Loucy (cell line): ENCODE measurements around the gene LOXHD1.

Experiments used
- H2AFZ ChIP-seq: fragments of 200-600 bp; sonication (generic); 2 replicates; pipeline ENCODE4 v1.6.0; 2016; ENCODE audit warnings: antibody characterized with exemption, mild to moderate bottlenecking, low read length, moderate library complexity
- H3F3A ChIP-seq: fragments of 200-600 bp; 2 replicates; pipeline ENCODE4 v1.6.0; 2016; ENCODE audit warnings: antibody characterized with exemption, low read depth, mild to moderate bottlenecking
- H3K27me3 ChIP-seq: fragments of 200-600 bp; sonication (generic); 2 replicates; pipeline ENCODE4 v1.6.1; 2014; ENCODE audit warnings: low read length, mild to moderate bottlenecking; ENCODE audit not compliant: insufficient read depth, poor library complexity, severe bottlenecking
- H3K36me3 ChIP-seq: fragments of 200-600 bp; sonication (generic); 2 replicates; pipeline ENCODE4 v1.6.1; 2016; ENCODE audit warnings: low read length; ENCODE audit not compliant: insufficient read depth
- H3K4me1 ChIP-seq: fragments of 200-600 bp; sonication (generic); 2 replicates; pipeline ENCODE4 v1.5.1; 2014; ENCODE audit warnings: low read length, mild to moderate bottlenecking; ENCODE audit not compliant: insufficient read depth, poor library complexity, severe bottlenecking
- H3K4me2 ChIP-seq: fragments of 200-600 bp; sonication (generic); 2 replicates; pipeline ENCODE4 v1.6.0; 2014; ENCODE audit warnings: antibody characterized with exemption, low read length, low read depth, mild to moderate bottlenecking; ENCODE audit not compliant: poor library complexity, severe bottlenecking
- H3K4me3 ChIP-seq: fragments of 200-600 bp; sonication (generic); 2 replicates; pipeline ENCODE4 v1.5.1; 2014; ENCODE audit warnings: low read length, mild to moderate bottlenecking, mixed read lengths; ENCODE audit not compliant: poor library complexity, severe bottlenecking
- H3K79me2 ChIP-seq: fragments of 200-600 bp; sonication (generic); 2 replicates; pipeline ENCODE4 v1.6.1; 2014; ENCODE audit warnings: low read length; ENCODE audit not compliant: insufficient read depth
- H3K9ac ChIP-seq: fragments of 200-600 bp; sonication (generic); 2 replicates; pipeline ENCODE4 v1.6.0; 2014; ENCODE audit warnings: mild to moderate bottlenecking, low read depth, low read length, moderate library complexity; ENCODE audit not compliant: poor library complexity, severe bottlenecking
- H3K9me2 ChIP-seq: fragments of 200-600 bp; sonication (generic); replicated peaks from 2 replicates; pipeline ENCODE4 v1.6.1; 2016; ENCODE audit warnings: low read depth, low read length, mixed read lengths
- H3K9me3 ChIP-seq: fragments of 200-600 bp; sonication (generic); 2 replicates; pipeline ENCODE4 v1.6.1; 2014; ENCODE audit warnings: mild to moderate bottlenecking, antibody characterized with exemption, low read length, low read depth; ENCODE audit not compliant: insufficient read depth
- H4K20me1 ChIP-seq: fragments of 200-600 bp; sonication (generic); 2 replicates; pipeline ENCODE4 v1.6.0; 2014; ENCODE audit warnings: antibody characterized with exemption, low read length, mild to moderate bottlenecking; ENCODE audit not compliant: insufficient read depth, poor library complexity, severe bottlenecking
- EZH2phosphoT487 ChIP-seq: fragments of 200-600 bp; IDR thresholded peaks from 2 replicates; pipeline ENCODE4 v1.6.1; 2018; ENCODE audit warnings: antibody characterized with exemption, mild to moderate bottlenecking, moderate library complexity, borderline replicate concordance
- TF ChIP-seq, protein P1 (sequence below): fragments of 200-600 bp; sonication (generic); conservative IDR thresholded peaks from 2 replicates; pipeline ENCODE4 v1.5.1; 2014; ENCODE audit warnings: mild to moderate bottlenecking, antibody characterized with exemption, low read length

Gene LOXHD1

DNA sequence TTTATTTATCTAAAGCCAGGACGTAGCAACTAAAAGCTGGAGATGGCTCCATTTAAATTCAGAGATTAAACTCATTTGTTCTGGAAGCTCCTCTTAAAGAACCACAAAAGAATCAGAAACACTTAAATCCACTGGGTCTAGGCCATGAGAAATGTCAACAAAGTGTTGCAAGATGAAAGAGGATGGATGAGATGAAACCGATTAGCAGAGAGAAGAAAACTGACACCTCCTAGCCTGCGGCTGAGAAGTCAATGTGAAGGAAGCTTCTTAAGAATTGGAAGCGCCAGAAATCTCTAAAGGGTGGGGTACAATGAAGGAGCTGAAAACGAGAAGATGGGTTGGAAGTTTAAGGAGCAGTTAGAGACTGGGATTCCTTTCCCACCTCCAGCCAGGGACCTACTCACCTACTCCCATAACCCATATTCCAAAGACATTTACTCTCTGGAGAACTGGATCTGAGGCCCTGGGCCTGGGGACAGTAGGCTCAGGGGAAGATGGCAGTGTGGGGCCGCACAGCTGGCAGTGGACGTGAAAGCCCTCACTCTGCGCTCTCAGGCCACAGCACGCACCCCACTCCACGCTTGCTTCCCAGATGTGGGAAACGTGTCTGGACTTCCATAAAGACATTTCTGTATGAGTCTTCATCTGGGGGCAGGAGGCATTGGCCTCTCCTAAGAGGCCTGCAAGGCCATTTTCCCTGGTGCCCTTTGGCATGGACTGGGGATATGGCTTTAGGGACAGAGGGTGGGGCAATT, 188.4 kb downstream of the LOXHD1 start:
- Histone ChIP-seq H3K4me3 (no peak overlapping the region), H3K27me3 (no peaks in the 10 kb centered on the region), H3K79me2 (no peaks in the 10 kb centered on the region), H3K9me3 (no peaks in the 10 kb centered on the region), H3K9ac (no peak overlapping the region), H3K9me2 (no peaks in the 10 kb centered on the region), H2AFZ (no peak overlapping the region), H3K4me2 (no peak overlapping the region), H3F3A (no peaks in the 10 kb centered on the region), H4K20me1 (no peaks in the 10 kb centered on the region), H3K4me1 (no peaks in the 10 kb centered on the region), H3K36me3 (no peaks in the 10 kb centered on the region)
- no peak for TF ChIP-seq EZH2phosphoT487
- TF ChIP-seq, protein P1, sequence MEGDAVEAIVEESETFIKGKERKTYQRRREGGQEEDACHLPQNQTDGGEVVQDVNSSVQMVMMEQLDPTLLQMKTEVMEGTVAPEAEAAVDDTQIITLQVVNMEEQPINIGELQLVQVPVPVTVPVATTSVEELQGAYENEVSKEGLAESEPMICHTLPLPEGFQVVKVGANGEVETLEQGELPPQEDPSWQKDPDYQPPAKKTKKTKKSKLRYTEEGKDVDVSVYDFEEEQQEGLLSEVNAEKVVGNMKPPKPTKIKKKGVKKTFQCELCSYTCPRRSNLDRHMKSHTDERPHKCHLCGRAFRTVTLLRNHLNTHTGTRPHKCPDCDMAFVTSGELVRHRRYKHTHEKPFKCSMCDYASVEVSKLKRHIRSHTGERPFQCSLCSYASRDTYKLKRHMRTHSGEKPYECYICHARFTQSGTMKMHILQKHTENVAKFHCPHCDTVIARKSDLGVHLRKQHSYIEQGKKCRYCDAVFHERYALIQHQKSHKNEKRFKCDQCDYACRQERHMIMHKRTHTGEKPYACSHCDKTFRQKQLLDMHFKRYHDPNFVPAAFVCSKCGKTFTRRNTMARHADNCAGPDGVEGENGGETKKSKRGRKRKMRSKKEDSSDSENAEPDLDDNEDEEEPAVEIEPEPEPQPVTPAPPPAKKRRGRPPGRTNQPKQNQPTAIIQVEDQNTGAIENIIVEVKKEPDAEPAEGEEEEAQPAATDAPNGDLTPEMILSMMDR = no peak

DNA sequence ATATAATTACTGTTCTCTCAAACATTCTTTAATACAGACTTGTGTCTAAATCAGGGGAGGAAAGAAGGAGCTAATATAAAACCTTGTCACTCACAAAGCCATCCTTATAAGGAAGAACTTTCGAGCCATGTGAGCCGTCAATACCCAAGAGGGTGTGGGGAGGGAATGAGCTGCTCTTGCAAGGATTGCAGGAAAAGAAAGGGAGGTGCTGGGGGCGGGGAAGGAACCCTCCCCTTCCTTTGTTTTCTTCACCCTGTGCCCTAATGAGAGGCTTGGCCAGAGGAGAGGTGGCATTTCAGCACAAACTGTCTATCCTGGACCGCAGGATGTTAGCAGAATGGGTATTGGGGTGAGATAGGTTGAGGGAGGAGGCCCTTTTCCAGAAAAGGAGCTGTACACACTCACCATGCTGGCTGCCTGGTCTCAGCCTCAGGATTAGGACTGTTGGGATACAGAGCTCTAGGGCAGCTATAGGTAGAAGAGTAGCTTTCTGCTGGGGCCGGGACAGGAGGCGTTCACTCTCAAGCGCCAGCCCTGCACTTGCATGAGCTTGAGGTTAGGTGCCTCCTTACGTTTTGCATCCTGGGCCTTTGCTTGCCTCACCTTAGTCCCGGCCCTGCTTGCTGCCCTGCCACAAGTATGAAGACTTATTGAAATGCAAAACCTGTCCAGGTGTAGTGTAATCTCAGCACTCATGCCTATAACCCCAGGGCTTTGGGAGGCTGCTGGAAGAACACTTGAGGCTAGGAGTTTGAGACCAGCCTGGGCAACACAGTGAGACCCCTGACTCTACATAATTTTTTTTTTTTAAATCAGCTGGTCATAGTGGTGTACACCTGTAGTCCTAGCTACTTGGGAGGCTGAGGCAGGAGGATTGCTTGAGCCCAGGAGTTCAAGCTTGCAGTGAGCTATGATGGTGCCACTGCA, 190.5 kb downstream of the LOXHD1 start:
- Histone ChIP-seq H3F3A (no peaks in the 10 kb centered on the region), H4K20me1 (no peaks in the 10 kb centered on the region), H3K4me3 (no peak overlapping the region), H3K4me1 (no peaks in the 10 kb centered on the region), H2AFZ (no peak overlapping the region), H3K27me3 (no peaks in the 10 kb centered on the region), H3K4me2 (no peak overlapping the region), H3K79me2 (no peaks in the 10 kb centered on the region), H3K9me3 (no peaks in the 10 kb centered on the region), H3K36me3 (no peaks in the 10 kb centered on the region), H3K9me2 (no peaks in the 10 kb centered on the region), H3K9ac (no peak overlapping the region)
- no peak for TF ChIP-seq EZH2phosphoT487
- TF ChIP-seq, protein P1 = no peak

DNA sequence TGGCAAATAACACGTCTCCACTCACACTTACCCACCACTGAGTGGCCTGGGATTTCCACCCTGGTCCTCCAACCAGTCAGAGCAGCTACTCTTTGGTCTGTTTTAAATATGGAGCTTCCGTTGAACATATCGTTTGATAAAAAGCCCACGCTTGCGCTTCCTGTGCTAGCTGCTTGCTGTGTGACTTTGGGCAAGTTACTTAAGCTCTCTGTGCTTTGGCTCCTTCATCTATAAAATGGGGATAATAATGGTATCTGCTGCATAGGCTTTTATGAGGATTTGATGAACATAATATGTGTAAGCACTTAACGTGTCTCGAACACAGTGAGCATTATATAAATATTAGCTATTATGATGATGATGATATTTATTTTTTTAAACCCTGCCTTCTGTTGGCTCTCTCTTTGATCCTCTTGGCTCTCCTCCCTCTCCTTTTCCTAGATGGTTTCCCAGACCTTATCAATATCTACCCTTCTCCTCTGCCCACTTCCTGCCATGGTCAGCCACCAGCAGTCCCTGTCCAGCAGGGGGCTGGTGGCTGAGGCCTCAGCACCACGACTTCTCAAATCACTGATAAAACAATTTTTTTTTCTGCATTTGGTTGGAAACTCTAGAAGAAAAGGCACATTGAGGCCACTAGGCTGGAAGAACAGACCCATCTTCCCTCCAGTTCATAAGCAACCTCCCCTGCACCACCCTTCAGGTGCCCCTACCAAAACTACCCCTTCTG, 191.9 kb downstream of the LOXHD1 start:
- Histone ChIP-seq H3K36me3 (no peaks in the 10 kb centered on the region), H2AFZ (no peak overlapping the region), H3F3A (no peaks in the 10 kb centered on the region), H3K4me3 (no peak overlapping the region), H3K79me2 (no peaks in the 10 kb centered on the region), H3K4me2 (no peak overlapping the region), H3K27me3 (no peaks in the 10 kb centered on the region), H3K9me2 (no peaks in the 10 kb centered on the region), H3K9ac (no peak overlapping the region), H3K4me1 (no peaks in the 10 kb centered on the region), H4K20me1 (no peaks in the 10 kb centered on the region), H3K9me3 (no peaks in the 10 kb centered on the region)
- TF ChIP-seq, protein P1 = peak; percentile 44; the same call in 1 of the 2 replicates
- TF ChIP-seq EZH2phosphoT487 = no peak
